A673 (cell line): Measurements from ENCODE around the gene MKRN2. TPM values are rescaled to one million over a fixed set of nuclear protein-coding genes. Genes with fewer than 3 reads are reported as not detected.
"Not testable (repeated sequence)": the region's sequence is repeated elsewhere in the genome, so short reads cannot be mapped to it uniquely, and the experiment has no call there.

Experiments
- BruUV-seq: library from RNA; stranded (reverse); fragments of 400-500 nt; replicated peaks from 2 replicates; lab custom pipeline; 2021; lab: Mats Ljungman, UMichigan
- CTCF ChIA-PET: fragments of 300-600 bp; sonication (Branson Sonifier 250); formaldehyde crosslinking; loops from one replicate; lab custom pipeline; 2022; ENCODE audit warnings: antibody characterized with exemption; lab: Charles Lee
- POLR2A ChIA-PET: fragments of 300-600 bp; sonication (Branson Sonifier 250); formaldehyde crosslinking; loops from one replicate; lab custom pipeline; 2022; ENCODE audit warnings: antibody characterized with exemption; ENCODE audit not compliant: low non-redundant PET; lab: Charles Lee
- DNase-seq: peaks from one replicate; pipeline ENCODE4 v3.0.0-alpha.2; 2015; ENCODE audit warnings: low spot score
- H3K27ac ChIP-seq: fragments of 200-600 bp; sonication (generic); 2 replicates; pipeline ENCODE4 v1.5.1; 2016; ENCODE audit warnings: mixed run types, low read depth, mild to moderate bottlenecking, mixed read lengths, antibody characterized with exemption, low read length; ENCODE audit not compliant: poor library complexity, severe bottlenecking
- H3K27me3 ChIP-seq: fragments of 200-600 bp; sonication (generic); replicated peaks from 2 replicates; pipeline ENCODE4 v1.6.1; 2017; ENCODE audit warnings: mixed run types, low read depth, mild to moderate bottlenecking, mixed read lengths, antibody characterized with exemption, low read length; ENCODE audit not compliant: insufficient read depth, poor library complexity
- H3K36me3 ChIP-seq: fragments of 200-600 bp; sonication (generic); 2 replicates; pipeline ENCODE4 v1.6.1; 2016; ENCODE audit warnings: mixed run types, mild to moderate bottlenecking, mixed read lengths, antibody characterized with exemption, low read length; ENCODE audit not compliant: insufficient read depth, poor library complexity, severe bottlenecking
- H3K4me1 ChIP-seq: fragments of 200-600 bp; sonication (generic); 2 replicates; pipeline ENCODE4 v1.6.1; 2017; ENCODE audit warnings: mixed run types, mild to moderate bottlenecking, mixed read lengths, antibody characterized with exemption, low read length; ENCODE audit not compliant: insufficient read depth, poor library complexity, severe bottlenecking
- H3K4me3 ChIP-seq: fragments of 200-600 bp; sonication (generic); 2 replicates; pipeline ENCODE4 v1.5.1; 2016; ENCODE audit warnings: low read depth, mixed run types, mild to moderate bottlenecking, mixed read lengths, low read length; ENCODE audit not compliant: poor library complexity, severe bottlenecking
- H3K9me3 ChIP-seq: fragments of 200-600 bp; sonication (generic); 2 replicates; pipeline ENCODE4 v1.6.1; 2016; ENCODE audit warnings: mixed run types, low read depth, mild to moderate bottlenecking, mixed read lengths, antibody characterized with exemption, low read length; ENCODE audit not compliant: poor library complexity, severe bottlenecking
- CTCF ChIP-seq: fragments of 300-800, 200-600 bp; sonication (generic); conservative IDR thresholded peaks from 2 replicates; pipeline ENCODE4 v1.5.1; 2017; ENCODE audit warnings: low read depth, mild to moderate bottlenecking, antibody characterized with exemption, low read length, moderate library complexity, mixed read lengths
- EZH2 ChIP-seq: fragments of 200-600 bp; sonication (generic); IDR thresholded peaks from 2 replicates; pipeline ENCODE4 v1.6.1; 2017; ENCODE audit warnings: borderline replicate concordance, low read depth, mild to moderate bottlenecking, mixed read lengths, antibody characterized with exemption, low read length; ENCODE audit not compliant: poor library complexity, severe bottlenecking
- intact Hi-C: fragments of 100-400 bp; cut with micrococcal nuclease; formaldehyde crosslinking; loops from one replicate; pipeline ENCODE4 v1.10.0; 2022; ENCODE audit not compliant: unreplicated experiment
- total RNA-seq: library from RNA; stranded (reverse); gene quantifications from 2 replicates; pipeline ENCODE4 v1.2.3, GENCODE V29; 2021

The MKRN2 gene
- total RNA-seq, 1 experiment from 2014 or later, result 47.3 TPM

GRCh38 chr3:12541625-12542024 is 15.3 kb upstream of the MKRN2 start:
- Histone ChIP-seq H3K9me3 (no peaks in the 10 kb centered on the region), H3K27ac (no peak overlapping the region), H3K4me3 (no peak overlapping the region), H3K27me3 (no peaks in the 10 kb centered on the region), H3K4me1 (no peaks in the 10 kb centered on the region), H3K36me3 (no peaks in the 10 kb centered on the region)
- BruUV-seq, result no TSS peak
- no peak for DNase-seq
- ChIA-PET POLR2A (no interaction called here), CTCF (no interaction called here)
- TF ChIP-seq CTCF (peak; percentile 48), EZH2 (no peak)
- intact Hi-C loops, result no loop called here

- H3K36me3 ChIP-seq, DNase-seq, CTCF ChIA-PET, H3K27ac ChIP-seq, H3K4me1 ChIP-seq, BruUV-seq, H3K27me3 ChIP-seq, intact Hi-C loops, H3K9me3 ChIP-seq, POLR2A ChIA-PET, H3K4me3 ChIP-seq: not testable (repeated sequence)
Observed at GRCh38 chr3:12543497-12543896, 13.4 kb upstream of the MKRN2 start.

- CTCF ChIA-PET, result no interaction called here
Observed at GRCh38 chr3:12544652-12545472, 12.0 kb upstream of the MKRN2 start.

More at GRCh38 chr3:12544652-12545472, 12.0 kb upstream of the MKRN2 start:
- Histone ChIP-seq H3K4me3 (no peak overlapping the region), H3K27ac (no peak overlapping the region), H3K36me3 (no peaks in the 10 kb centered on the region), H3K27me3 (no peaks in the 10 kb centered on the region), H3K9me3 (no peaks in the 10 kb centered on the region), H3K4me1 (no peaks in the 10 kb centered on the region)
- TF ChIP-seq CTCF (no peak), EZH2 (no peak)
- BruUV-seq, result no TSS peak
- intact Hi-C loops, result no loop called here
- POLR2A ChIA-PET, result no interaction called here
- no peak for DNase-seq
